HCEC 1CT (cell line): ENCODE data around the gene AVEN.
"Not testable (repeated sequence)": the region's sequence is repeated elsewhere in the genome, so short reads cannot be mapped to it uniquely, and the experiment has no call there.

ENCODE experiments used
- DNase-seq: peaks from one replicate; pipeline ENCODE4 v3.0.0-alpha.2; 2017

Gene AVEN

GRCh38 chr15:33844186-33844585 lies 194.8 kb downstream of the AVEN start:
- DNase-seq: no peak

DNA sequence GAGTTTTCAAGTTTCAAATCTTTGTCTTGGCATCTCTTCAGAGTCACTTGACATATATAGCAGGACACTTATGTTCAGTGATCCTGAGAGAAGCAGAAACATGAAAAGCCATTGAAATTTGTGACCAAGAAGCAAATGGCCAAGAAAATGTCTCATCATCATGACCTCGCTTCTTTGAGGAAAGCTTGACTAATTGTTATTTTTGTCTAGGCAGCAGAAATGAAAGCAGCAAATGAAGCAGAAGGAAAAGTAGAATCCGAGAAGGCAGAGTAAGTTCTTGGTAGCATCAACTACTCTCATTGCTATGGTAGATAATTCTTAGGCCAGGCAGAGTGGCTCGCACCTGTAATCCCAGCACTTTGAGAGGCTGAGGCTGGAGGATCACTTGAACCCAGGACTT lies 198.4 kb downstream of the AVEN start:
- DNase-seq: no peak

DNA sequence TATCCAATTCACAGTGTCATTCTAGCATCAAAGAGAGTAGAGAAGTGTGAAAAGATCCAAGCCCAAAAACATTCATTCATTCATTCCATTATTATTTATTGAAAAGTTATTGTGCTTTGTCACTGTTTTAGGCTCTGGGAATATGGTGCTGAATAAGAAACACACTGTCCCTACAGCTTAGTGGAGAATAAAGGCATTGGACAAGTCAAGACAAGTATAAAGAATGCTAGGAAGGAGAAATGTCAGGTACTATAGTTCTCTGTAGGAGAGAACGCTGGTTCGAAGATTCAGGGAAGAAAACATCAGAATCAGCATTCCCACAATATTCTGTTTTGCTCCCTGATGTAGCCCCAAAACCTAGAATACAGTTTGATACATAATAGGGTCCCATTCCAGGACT lies 199.5 kb downstream of the AVEN start:
- no peak for DNase-seq

- no peak for DNase-seq
Observed at GRCh38 chr15:33837294-33837693, 201.7 kb downstream of the AVEN start.

- DNase-seq: no peak
Observed at GRCh38 chr15:33834892-33835743, 203.9 kb downstream of the AVEN start.

DNA sequence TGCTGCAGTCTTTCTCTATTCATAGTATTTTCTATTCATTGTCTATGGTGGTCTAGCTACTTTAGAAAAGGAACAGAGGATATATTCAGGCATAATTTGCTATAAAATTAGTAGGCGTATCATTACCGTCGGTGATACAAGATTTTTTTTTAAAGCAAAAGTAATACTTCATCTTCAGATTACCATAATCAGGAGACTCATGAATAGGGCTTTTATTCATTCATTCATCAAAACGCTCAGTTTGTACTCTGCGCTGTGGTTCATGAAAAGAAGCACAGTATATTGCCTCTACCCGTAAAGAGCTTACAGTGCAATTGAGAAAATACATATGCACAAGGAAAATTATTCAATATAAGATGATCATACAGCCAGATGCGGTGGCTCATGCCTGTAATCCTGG lies 207.4 kb downstream of the AVEN start:
- no peak for DNase-seq

- DNase-seq: no peak
Observed at GRCh38 chr15:33830351-33830750, 208.7 kb downstream of the AVEN start.

DNA sequence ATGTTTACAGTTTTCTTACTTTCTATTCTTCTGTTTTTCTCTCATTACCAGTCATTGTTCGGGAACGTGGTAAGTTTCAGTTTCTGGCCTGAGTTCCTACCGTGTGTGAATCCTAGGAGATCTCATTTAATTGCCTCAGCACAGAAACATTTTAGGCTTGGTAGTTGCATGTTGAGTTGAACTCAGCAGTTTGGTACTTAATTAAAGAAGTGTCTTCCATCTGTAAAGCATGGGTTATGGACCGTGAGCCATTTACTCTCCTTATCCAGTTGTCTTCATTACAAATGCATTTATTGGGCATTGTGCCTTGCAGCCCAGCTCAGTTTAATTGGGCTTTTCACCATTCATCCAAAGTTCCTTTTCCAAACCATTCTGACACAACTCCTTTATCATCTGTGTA lies 212.8 kb downstream of the AVEN start:
- no peak for DNase-seq

GRCh38 chr15:33825453-33825852 lies 213.6 kb downstream of the AVEN start:
- DNase-seq: no peak

- no peak for DNase-seq
Observed at GRCh38 chr15:33823119-33823518, 215.9 kb downstream of the AVEN start.

- no peak for DNase-seq
Observed at GRCh38 chr15:33822479-33822878, 216.5 kb downstream of the AVEN start.

GRCh38 chr15:33819499-33819898 lies 219.5 kb downstream of the AVEN start:
- DNase-seq: not testable (repeated sequence)
